H1 (cell line): ENCODE data around the gene COX6A1. TPM values are rescaled to one million over a fixed set of nuclear protein-coding genes. Genes with fewer than 3 reads are reported as not detected.

Experiments
- CEBPB ChIP-seq: IDR thresholded peaks from 2 replicates; pipeline ENCODE4 v1.6.1; 2012; ENCODE audit warnings: low read depth, low read length
- CHD2 ChIP-seq: IDR thresholded peaks from 2 replicates; pipeline ENCODE4 v1.6.1; 2012; ENCODE audit warnings: low read length, improper control_type of control experiment
- HDAC6 ChIP-seq: IDR thresholded peaks from one replicate; pipeline ENCODE4 v1.7.1; 2012; ENCODE audit warnings: low read depth, mild to moderate bottlenecking, inconsistent platforms, low read length, moderate library complexity
- POLR2A ChIP-seq, 2 experiments: IDR thresholded peaks; 1 replicate in 1 of 2; 2 replicates in 1 of 2; pipeline ENCODE4 v1.6.1; 2011; ENCODE audit warnings: low read depth in 2 of 2, low read length in 2 of 2, mild to moderate bottlenecking in 2 of 2; ENCODE audit errors: control extremely low read depth in 1 of 2
- TBP ChIP-seq: IDR thresholded peaks from 2 replicates; pipeline ENCODE4 v1.6.1; 2011; ENCODE audit warnings: low read depth, low read length, improper control_type of control experiment
- polyA plus RNA-seq, 7 experiments: library from polyadenylated mRNA; depleted of rRNA in 3 of 7; stranded (reverse) in 5 of 7; unstranded in 2 of 7; fragments of >200 nt in 5 of 7; fragments of 200-250 nt in 2 of 7; gene quantifications; 1 replicate in 5 of 7; 2 replicates in 1 of 7; 4 replicates in 1 of 7; pipeline versions ENCODE4 v1.2.1 to v1.2.3, GENCODE V29; 2011 to 2013; ENCODE audit warnings: missing spikeins in 2 of 7, mixed read lengths in 2 of 7
- total RNA-seq: library from RNA; stranded (reverse); fragmentation: NEBNext Ultra II Directional; extraction: Animal tissue kit (Norgen Biotek cat#: 25700); gene quantifications from 2 replicates; pipeline ENCODE4 v1.2.1, GENCODE V29; 2021
- TF ChIP-seq, protein P1 (sequence below): IDR thresholded peaks from 2 replicates; pipeline ENCODE4 v1.6.1; 2012; ENCODE audit warnings: inconsistent platforms
- TF ChIP-seq, protein P2 (sequence below): IDR thresholded peaks from 2 replicates; pipeline ENCODE4 v1.6.1; 2012; ENCODE audit warnings: inconsistent platforms
- TF ChIP-seq, protein P3 (sequence below): IDR thresholded peaks from 2 replicates; pipeline ENCODE4 v1.6.1; 2011; ENCODE audit warnings: low read length, improper control_type of control experiment
- TF ChIP-seq, protein P4 (sequence below): IDR thresholded peaks from 2 replicates; pipeline ENCODE4 v1.6.1; 2012; ENCODE audit warnings: low read length, inconsistent platforms

The COX6A1 gene
- total and polyA plus RNA-seq, 2 of the 8 experiments (the other 6 are each of a cell fraction or from before 2014, with no cell fraction given) = 437 to 2,792 TPM

DNA sequence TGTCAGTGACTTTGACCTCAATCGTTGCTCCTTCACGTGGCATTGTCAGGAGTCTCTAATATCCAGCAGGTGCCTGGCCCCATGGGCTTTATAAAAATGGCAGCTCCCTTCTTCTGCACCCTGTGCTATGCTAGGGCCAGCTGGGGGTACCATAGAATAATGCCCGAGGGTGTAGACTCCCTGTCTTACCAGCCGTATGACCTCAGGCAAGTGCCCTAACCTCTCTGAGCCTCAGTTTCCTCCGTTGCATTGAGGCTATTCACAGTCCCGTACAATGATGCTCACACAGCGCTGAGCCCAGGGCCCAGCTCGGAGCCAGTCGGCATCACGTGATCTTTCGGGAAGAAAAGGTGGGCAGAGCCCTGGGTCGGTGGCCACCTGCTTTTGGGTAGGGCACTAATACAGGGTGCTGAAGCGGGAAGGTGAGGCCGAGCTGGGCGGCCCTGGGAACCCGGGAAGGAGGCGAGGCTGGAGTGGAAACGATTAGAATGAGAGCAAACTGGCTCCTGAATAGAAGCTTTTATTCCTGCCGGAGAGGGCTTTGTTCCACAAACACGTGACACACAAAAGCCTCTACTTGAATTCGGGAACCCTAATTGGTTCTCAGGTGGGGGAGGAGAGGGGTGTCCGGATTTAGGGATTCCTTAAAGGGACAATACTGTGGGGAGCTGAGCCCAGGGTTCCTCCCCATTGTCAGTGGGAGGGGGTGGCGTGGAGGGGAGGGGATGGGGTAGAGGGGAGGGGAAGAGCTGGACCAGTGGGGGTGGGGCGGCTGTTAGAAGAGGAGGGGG lies 49.0 kb upstream of the COX6A1 start (continued):
- no peak for TF ChIP-seq CEBPB
- TF ChIP-seq HDAC6 = no peak
- TF ChIP-seq, protein P1, sequence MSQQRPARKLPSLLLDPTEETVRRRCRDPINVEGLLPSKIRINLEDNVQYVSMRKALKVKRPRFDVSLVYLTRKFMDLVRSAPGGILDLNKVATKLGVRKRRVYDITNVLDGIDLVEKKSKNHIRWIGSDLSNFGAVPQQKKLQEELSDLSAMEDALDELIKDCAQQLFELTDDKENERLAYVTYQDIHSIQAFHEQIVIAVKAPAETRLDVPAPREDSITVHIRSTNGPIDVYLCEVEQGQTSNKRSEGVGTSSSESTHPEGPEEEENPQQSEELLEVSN = peak; percentile 95
- TF ChIP-seq, protein P2, sequence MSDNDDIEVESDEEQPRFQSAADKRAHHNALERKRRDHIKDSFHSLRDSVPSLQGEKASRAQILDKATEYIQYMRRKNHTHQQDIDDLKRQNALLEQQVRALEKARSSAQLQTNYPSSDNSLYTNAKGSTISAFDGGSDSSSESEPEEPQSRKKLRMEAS = peak; percentile 86
- no peak for TF ChIP-seq CHD2
- TF ChIP-seq, protein P3, sequence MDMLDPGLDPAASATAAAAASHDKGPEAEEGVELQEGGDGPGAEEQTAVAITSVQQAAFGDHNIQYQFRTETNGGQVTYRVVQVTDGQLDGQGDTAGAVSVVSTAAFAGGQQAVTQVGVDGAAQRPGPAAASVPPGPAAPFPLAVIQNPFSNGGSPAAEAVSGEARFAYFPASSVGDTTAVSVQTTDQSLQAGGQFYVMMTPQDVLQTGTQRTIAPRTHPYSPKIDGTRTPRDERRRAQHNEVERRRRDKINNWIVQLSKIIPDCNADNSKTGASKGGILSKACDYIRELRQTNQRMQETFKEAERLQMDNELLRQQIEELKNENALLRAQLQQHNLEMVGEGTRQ = peak; percentile 83
- TF ChIP-seq, protein P4, sequence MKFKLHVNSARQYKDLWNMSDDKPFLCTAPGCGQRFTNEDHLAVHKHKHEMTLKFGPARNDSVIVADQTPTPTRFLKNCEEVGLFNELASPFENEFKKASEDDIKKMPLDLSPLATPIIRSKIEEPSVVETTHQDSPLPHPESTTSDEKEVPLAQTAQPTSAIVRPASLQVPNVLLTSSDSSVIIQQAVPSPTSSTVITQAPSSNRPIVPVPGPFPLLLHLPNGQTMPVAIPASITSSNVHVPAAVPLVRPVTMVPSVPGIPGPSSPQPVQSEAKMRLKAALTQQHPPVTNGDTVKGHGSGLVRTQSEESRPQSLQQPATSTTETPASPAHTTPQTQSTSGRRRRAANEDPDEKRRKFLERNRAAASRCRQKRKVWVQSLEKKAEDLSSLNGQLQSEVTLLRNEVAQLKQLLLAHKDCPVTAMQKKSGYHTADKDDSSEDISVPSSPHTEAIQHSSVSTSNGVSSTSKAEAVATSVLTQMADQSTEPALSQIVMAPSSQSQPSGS = no peak
- TF ChIP-seq POLR2A (IDR thresholded peaks at IDR 0.05; ENCODE audit: control extremely low read depth in 1 of 2, low read depth in 2 of 2, low read length in 2 of 2) = peak in 1 of 2 experiments; percentile 50; a peak in 2 of 3 replicates
- TF ChIP-seq TBP = peak; percentile 68
